ENCODE results near the gene RNF138. TPM values are rescaled to one million over a fixed set of nuclear protein-coding genes. Genes with fewer than 3 reads are reported as not detected.
"Not testable (repeated sequence)": the region's sequence is repeated elsewhere in the genome, so short reads cannot be mapped to it uniquely, and the experiment has no call there.

The RNF138 gene
- total RNA-seq, 1 experiment from 2014 or later: 61.8 TPM

DNA sequence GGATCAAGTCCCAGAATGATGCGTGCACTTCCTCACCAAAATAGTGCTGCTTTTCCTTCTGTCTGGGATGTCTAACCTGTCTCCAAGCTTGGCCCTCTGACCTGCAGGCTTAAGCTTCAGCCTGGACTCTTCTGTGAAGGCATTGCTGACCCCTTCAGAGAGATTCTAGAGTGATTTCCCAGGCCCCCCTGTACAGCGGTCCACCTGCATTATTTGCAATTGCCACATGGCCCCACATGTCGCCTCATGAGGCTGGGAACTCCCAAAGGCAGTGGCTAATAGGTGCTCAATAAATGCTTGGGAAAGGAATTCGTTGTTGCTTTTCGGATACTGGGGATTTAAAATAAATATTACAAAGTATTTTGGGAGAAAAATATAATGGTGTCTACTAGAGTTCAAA, 65.9 kb downstream of the RNF138 start:
- TF ChIP-seq, protein P1, sequence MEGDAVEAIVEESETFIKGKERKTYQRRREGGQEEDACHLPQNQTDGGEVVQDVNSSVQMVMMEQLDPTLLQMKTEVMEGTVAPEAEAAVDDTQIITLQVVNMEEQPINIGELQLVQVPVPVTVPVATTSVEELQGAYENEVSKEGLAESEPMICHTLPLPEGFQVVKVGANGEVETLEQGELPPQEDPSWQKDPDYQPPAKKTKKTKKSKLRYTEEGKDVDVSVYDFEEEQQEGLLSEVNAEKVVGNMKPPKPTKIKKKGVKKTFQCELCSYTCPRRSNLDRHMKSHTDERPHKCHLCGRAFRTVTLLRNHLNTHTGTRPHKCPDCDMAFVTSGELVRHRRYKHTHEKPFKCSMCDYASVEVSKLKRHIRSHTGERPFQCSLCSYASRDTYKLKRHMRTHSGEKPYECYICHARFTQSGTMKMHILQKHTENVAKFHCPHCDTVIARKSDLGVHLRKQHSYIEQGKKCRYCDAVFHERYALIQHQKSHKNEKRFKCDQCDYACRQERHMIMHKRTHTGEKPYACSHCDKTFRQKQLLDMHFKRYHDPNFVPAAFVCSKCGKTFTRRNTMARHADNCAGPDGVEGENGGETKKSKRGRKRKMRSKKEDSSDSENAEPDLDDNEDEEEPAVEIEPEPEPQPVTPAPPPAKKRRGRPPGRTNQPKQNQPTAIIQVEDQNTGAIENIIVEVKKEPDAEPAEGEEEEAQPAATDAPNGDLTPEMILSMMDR (conservative IDR thresholded peaks at IDR 0.05; ENCODE audit: low read depth, low read length): no peak
- no peak for TF ChIP-seq EZH2 (IDR thresholded peaks at IDR 0.05; ENCODE audit: borderline replicate concordance, low read depth, low read length, poor library complexity, severe bottlenecking)
- intact Hi-C loops (cut with micrococcal nuclease; ENCODE audit: unreplicated experiment): loop anchor here (5.0 to 10.0 kb wide), 2 partner anchors 115 to 767 kb away; no protein-coding TSS in a partner anchor
- no TSS peak for BruUV-seq (replicated peaks)
- Histone ChIP-seq H3K27ac (ENCODE audit: low read depth, low read length, poor library complexity, severe bottlenecking) (no peak overlapping the region), H3K4me3 (ENCODE audit: low read depth, low read length, poor library complexity, severe bottlenecking) (no peak overlapping the region), H3K36me3 (ENCODE audit: insufficient read depth, low read length, poor library complexity, severe bottlenecking) (no peaks in the 10 kb centered on the region), H3K27me3 (replicated peaks; ENCODE audit: insufficient read depth, low read depth, low read length, poor library complexity) (no peaks in the 10 kb centered on the region), H3K4me1 (ENCODE audit: insufficient read depth, low read length, poor library complexity, severe bottlenecking) (peaks cover 7% of the 10 kb centered on the region), H3K9me3 (ENCODE audit: low read depth, low read length, poor library complexity, severe bottlenecking) (no peaks in the 10 kb centered on the region)
- ChIA-PET CTCF (interaction anchor here (0.9 to 2.4 kb wide), 9 partner anchors 312 to 1075 kb away, joined by 3 to 18 read pairs (median 4); partner anchors contain the start of gene GAREM1), POLR2A (ENCODE audit: low non-redundant PET) (no interaction called here)
- no peak for DNase-seq (ENCODE audit: low spot score)

DNA sequence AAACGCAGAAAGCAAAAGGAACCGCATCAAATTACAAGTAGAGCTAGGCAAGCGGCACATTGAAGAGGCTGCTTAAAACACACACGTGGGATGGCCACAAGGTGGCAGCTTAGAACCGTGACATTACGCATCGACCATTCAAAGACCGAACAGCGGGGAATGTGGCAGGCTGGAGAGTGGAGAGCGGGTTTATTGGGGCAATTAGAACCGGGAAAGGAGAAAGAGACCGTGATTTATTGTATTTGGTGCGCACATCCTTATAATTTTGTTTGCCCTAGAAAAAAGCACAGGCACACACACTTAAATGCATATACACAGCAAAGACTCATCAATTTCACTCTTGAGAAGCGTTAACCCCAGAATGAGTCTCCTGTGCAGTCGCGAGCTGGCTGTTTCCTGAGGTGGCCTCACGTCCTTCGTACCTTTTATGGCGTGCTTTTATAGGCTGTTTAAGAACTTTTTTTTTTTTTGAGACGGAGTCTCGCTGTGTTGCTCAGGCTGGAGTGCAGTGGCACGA, 66.5 kb downstream of the RNF138 start:
- intact Hi-C loops (cut with micrococcal nuclease; ENCODE audit: unreplicated experiment): loop anchor here (1.0 to 10.0 kb wide), 4 partner anchors 114 to 767 kb away; no protein-coding TSS in a partner anchor
- DNase-seq (ENCODE audit: low spot score): peak; percentile 94
- H3K4me3 ChIP-seq (ENCODE audit: low read depth, low read length, poor library complexity, severe bottlenecking): peak overlapping the region; percentile 29

DNA sequence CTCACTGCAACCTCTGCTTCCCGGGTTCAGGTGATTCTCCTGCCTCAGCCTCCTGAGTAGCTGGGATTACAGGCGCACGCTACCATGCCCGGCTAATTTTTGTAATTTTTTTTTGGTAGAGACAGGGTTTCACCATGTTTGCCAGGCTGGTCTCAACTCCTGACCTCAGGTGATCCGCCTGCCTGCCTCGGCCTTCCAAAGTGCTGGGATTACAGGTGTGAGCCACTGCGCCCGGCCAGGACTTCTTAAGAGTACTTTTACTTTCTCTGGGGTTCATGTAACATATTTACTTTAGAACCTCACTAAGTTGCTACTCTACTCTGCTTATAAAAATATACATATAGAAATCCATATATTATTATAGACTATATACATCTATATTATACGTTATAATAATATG, 67.0 kb downstream of the RNF138 start:
- not testable (repeated sequence) for BruUV-seq (replicated peaks); H3K36me3 ChIP-seq (ENCODE audit: insufficient read depth, low read length, poor library complexity, severe bottlenecking); H3K4me1 ChIP-seq (ENCODE audit: insufficient read depth, low read length, poor library complexity, severe bottlenecking); H3K27me3 ChIP-seq (replicated peaks; ENCODE audit: insufficient read depth, low read depth, low read length, poor library complexity); H3K9me3 ChIP-seq (ENCODE audit: low read depth, low read length, poor library complexity, severe bottlenecking); DNase-seq (ENCODE audit: low spot score); H3K27ac ChIP-seq (ENCODE audit: low read depth, low read length, poor library complexity, severe bottlenecking)
- H3K4me3 ChIP-seq (ENCODE audit: low read depth, low read length, poor library complexity, severe bottlenecking): peak overlapping the region; percentile 29
- ChIA-PET CTCF (interaction anchor here (0.6 to 2.4 kb wide), 10 partner anchors 112 to 1074 kb away, joined by 3 to 18 read pairs (median 4); partner anchors contain the start of gene GAREM1), POLR2A (ENCODE audit: low non-redundant PET) (interaction anchor here (0.7 kb wide), 1 partner anchor 123 kb away, joined by 3 read pairs; no protein-coding TSS in a partner anchor)
- intact Hi-C loops (cut with micrococcal nuclease; ENCODE audit: unreplicated experiment): loop anchor here (1.0 to 10.0 kb wide), 4 partner anchors 114 to 766 kb away; no protein-coding TSS in a partner anchor

More for the DNA sequence above, 66.5 kb downstream of the RNF138 start:
- Histone ChIP-seq H3K36me3 (ENCODE audit: insufficient read depth, low read length, poor library complexity, severe bottlenecking) (no peaks in the 10 kb centered on the region), H3K4me1 (ENCODE audit: insufficient read depth, low read length, poor library complexity, severe bottlenecking) (peaks cover 7% of the 10 kb centered on the region), H3K9me3 (ENCODE audit: low read depth, low read length, poor library complexity, severe bottlenecking) (no peaks in the 10 kb centered on the region), H3K27ac (ENCODE audit: low read depth, low read length, poor library complexity, severe bottlenecking) (no peak overlapping the region), H3K27me3 (replicated peaks; ENCODE audit: insufficient read depth, low read depth, low read length, poor library complexity) (no peaks in the 10 kb centered on the region)
- TF ChIP-seq EZH2 (IDR thresholded peaks at IDR 0.05; ENCODE audit: borderline replicate concordance, low read depth, low read length, poor library complexity, severe bottlenecking): no peak
- TF ChIP-seq, protein P1 (conservative IDR thresholded peaks at IDR 0.05; ENCODE audit: low read depth, low read length): peak; percentile 92
- no TSS peak for BruUV-seq (replicated peaks)
- POLR2A ChIA-PET (ENCODE audit: low non-redundant PET): interaction anchor here (0.7 kb wide), 1 partner anchor 123 kb away, joined by 3 read pairs; no protein-coding TSS in a partner anchor
- CTCF ChIA-PET: interaction anchor here (0.6 to 2.4 kb wide), 11 partner anchors 112 to 1074 kb away, joined by 3 to 18 read pairs (median 4); partner anchors contain the start of gene GAREM1

Measured in A673 (cell line).